ENCODE measurements around the gene KLHDC7B.
"Not testable (repeated sequence)": the region's sequence is repeated elsewhere in the genome, so short reads cannot be mapped to it uniquely, and the experiment has no call there.

KLHDC7B gene

DNA sequence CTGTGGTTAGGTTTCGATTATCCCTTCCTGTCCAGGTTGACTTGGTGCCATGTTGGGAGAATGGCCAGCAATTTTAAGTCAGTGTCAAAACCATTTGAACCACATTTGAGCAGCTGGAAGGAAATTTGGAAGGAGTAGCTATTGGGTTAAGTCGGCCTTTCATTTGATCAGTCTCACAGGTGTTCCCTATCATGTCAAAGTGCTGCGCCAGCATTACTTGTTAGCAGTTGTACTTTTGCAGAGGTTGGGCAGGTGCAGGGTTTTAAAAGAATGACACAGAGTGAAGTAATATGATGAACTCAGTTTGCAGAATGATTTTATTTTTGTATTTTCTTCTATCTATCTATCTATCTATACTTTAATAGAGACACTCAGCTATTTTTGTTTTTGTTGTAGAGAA is 9.5 kb upstream of the KLHDC7B start:
- peaks cover 56% of the 10 kb centered on the region for H3F3A ChIP-seq (ENCODE audit: control insufficient read depth, insufficient read depth)
- no peaks in the 10 kb centered on the region for H3K9me3 ChIP-seq (ENCODE audit: control insufficient read depth, insufficient read depth, low read length)

DNA sequence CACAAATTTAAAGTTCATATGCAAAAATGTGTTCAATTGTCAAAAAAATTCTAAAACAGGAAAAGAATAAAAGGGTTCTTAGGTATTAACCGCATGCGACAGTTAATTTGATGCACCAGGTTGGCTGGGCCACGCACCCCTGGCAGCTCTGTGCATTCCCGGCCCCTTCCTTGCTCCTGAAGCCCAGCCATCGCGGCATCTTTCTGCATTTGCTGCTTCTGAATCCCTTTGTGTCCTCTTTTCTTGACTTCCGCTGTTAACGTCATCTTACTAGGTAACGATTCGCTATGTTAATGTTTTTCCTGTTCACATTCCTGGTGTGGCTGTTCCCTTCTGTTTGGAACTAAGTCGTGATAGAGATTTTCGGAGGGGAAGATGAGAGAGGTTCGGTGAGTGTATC is 7.9 kb upstream of the KLHDC7B start:
- Histone ChIP-seq H3K9me3 (ENCODE audit: control insufficient read depth, insufficient read depth, low read length) (no peaks in the 10 kb centered on the region), H3K27ac (ENCODE audit: low read depth, low read length) (peak overlapping the region; percentile 94), H3K27me3 (ENCODE audit: control insufficient read depth, low read length) (no peaks in the 10 kb centered on the region), H3K79me2 (ENCODE audit: control insufficient read depth, low read length) (no peaks in the 10 kb centered on the region; the same call in 1 of the 2 replicates), H4K20me1 (ENCODE audit: control insufficient read depth, insufficient read depth, low read depth, low read length) (no peaks in the 10 kb centered on the region), H3F3A (ENCODE audit: control insufficient read depth, insufficient read depth) (peaks cover 62% of the 10 kb centered on the region), H3K4me2 (ENCODE audit: low read length) (no peak overlapping the region), H3K4me1 (ENCODE audit: control insufficient read depth, low read length) (peaks cover 99% of the 10 kb centered on the region), H3K9me2 (replicated peaks; ENCODE audit: control insufficient read depth, low read length) (no peaks in the 10 kb centered on the region), H3K4me3 (ENCODE audit: low read length) (no peak overlapping the region), H3K36me3 (ENCODE audit: control insufficient read depth, low read length) (no peaks in the 10 kb centered on the region)
- no peak for TF ChIP-seq EZH2phosphoT487 (IDR thresholded peaks at IDR 0.05; ENCODE audit: borderline replicate concordance, low read length)

More for the DNA sequence above, 9.5 kb upstream of the KLHDC7B start:
- Histone ChIP-seq H3K79me2 (ENCODE audit: control insufficient read depth, low read length) (peaks cover 15% of the 10 kb centered on the region), H3K9me2 (replicated peaks; ENCODE audit: control insufficient read depth, low read length) (no peaks in the 10 kb centered on the region), H4K20me1 (ENCODE audit: control insufficient read depth, insufficient read depth, low read depth, low read length) (no peaks in the 10 kb centered on the region), H3K27me3 (ENCODE audit: control insufficient read depth, low read length) (no peaks in the 10 kb centered on the region), H3K4me2 (ENCODE audit: low read length) (peak overlapping the region; percentile 76), H3K36me3 (ENCODE audit: control insufficient read depth, low read length) (no peaks in the 10 kb centered on the region; the same call in 1 of the 2 replicates), H3K4me3 (ENCODE audit: low read length) (peak overlapping the region; percentile 36; the same call in 1 of the 2 replicates), H3K27ac (ENCODE audit: low read depth, low read length) (peak overlapping the region; percentile 97), H3K4me1 (ENCODE audit: control insufficient read depth, low read length) (peaks cover 93% of the 10 kb centered on the region)
- TF ChIP-seq, protein P1, sequence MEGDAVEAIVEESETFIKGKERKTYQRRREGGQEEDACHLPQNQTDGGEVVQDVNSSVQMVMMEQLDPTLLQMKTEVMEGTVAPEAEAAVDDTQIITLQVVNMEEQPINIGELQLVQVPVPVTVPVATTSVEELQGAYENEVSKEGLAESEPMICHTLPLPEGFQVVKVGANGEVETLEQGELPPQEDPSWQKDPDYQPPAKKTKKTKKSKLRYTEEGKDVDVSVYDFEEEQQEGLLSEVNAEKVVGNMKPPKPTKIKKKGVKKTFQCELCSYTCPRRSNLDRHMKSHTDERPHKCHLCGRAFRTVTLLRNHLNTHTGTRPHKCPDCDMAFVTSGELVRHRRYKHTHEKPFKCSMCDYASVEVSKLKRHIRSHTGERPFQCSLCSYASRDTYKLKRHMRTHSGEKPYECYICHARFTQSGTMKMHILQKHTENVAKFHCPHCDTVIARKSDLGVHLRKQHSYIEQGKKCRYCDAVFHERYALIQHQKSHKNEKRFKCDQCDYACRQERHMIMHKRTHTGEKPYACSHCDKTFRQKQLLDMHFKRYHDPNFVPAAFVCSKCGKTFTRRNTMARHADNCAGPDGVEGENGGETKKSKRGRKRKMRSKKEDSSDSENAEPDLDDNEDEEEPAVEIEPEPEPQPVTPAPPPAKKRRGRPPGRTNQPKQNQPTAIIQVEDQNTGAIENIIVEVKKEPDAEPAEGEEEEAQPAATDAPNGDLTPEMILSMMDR (IDR thresholded peaks at IDR 0.05; ENCODE audit: low read depth, low read length, poor library complexity, severe bottlenecking), result no peak
- TF ChIP-seq EZH2phosphoT487 (IDR thresholded peaks at IDR 0.05; ENCODE audit: borderline replicate concordance, low read length), result no peak

DNA sequence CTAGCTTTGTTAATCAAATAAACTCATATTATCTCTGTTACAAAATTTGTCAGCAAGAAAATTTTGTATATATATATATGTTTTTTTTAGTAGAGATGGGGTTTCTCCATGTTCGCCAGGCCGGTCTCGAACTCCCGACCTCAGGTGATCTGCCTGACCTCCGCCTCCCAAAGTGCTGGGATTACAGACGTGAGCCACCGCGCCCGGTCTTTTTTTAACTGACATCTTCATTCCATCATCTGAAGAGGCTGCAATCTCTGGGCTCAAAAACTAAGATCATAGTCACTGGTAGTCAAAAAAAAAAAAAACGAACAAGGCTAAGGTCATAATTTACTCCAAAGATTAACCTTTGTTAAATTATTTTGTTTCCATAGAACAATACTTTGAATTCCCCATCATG is 5.3 kb upstream of the KLHDC7B start:
- peak overlapping the region; percentile 94 for H3K27ac ChIP-seq (ENCODE audit: low read depth, low read length)
- peak overlapping the region; percentile 50 for H3K4me3 ChIP-seq (ENCODE audit: low read length)
- peaks cover 91% of the 10 kb centered on the region for H3K4me1 ChIP-seq (ENCODE audit: control insufficient read depth, low read length)

DNA sequence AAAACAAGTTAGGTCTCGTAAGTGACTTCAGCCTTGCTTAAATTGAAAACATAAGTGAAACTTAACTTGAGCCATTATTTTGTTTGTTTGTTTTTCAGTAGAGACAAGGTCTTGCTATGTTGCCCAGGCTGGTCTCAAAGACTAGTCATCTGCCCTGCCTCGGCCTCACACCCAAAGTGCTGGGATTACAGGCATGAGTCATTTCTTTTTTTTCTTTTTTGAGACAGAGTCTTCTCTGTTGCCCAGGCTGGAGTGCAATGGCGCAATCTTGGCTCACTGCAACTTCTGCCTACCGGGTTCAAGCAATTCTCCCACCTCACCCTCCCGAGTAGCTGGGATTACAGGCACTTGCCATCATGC is 4.1 kb upstream of the KLHDC7B start:
- not testable (repeated sequence) for H3K9me3 ChIP-seq (ENCODE audit: control insufficient read depth, insufficient read depth, low read length); H3K9me2 ChIP-seq (replicated peaks; ENCODE audit: control insufficient read depth, low read length); H3K27me3 ChIP-seq (ENCODE audit: control insufficient read depth, low read length); H4K20me1 ChIP-seq (ENCODE audit: control insufficient read depth, insufficient read depth, low read depth, low read length); H3K36me3 ChIP-seq (ENCODE audit: control insufficient read depth, low read length); H3K79me2 ChIP-seq (ENCODE audit: control insufficient read depth, low read length)
- Histone ChIP-seq H3K4me1 (ENCODE audit: control insufficient read depth, low read length) (peaks cover 78% of the 10 kb centered on the region), H3F3A (ENCODE audit: control insufficient read depth, insufficient read depth) (peaks cover 37% of the 10 kb centered on the region), H3K4me3 (ENCODE audit: low read length) (peak overlapping the region; percentile 50), H3K4me2 (ENCODE audit: low read length) (peak overlapping the region; percentile 72), H3K27ac (ENCODE audit: low read depth, low read length) (peak overlapping the region; percentile 94)

More for the DNA sequence above, 5.3 kb upstream of the KLHDC7B start:
- Histone ChIP-seq H4K20me1 (ENCODE audit: control insufficient read depth, insufficient read depth, low read depth, low read length) (no peaks in the 10 kb centered on the region), H3K36me3 (ENCODE audit: control insufficient read depth, low read length) (no peaks in the 10 kb centered on the region), H3K9me3 (ENCODE audit: control insufficient read depth, insufficient read depth, low read length) (no peaks in the 10 kb centered on the region), H3F3A (ENCODE audit: control insufficient read depth, insufficient read depth) (peaks cover 50% of the 10 kb centered on the region), H3K27me3 (ENCODE audit: control insufficient read depth, low read length) (no peaks in the 10 kb centered on the region), H3K4me2 (ENCODE audit: low read length) (peak overlapping the region; percentile 72), H3K9me2 (replicated peaks; ENCODE audit: control insufficient read depth, low read length) (no peaks in the 10 kb centered on the region), H3K79me2 (ENCODE audit: control insufficient read depth, low read length) (no peaks in the 10 kb centered on the region)
- no peak for TF ChIP-seq EZH2phosphoT487 (IDR thresholded peaks at IDR 0.05; ENCODE audit: borderline replicate concordance, low read length)
- TF ChIP-seq, protein P1 (IDR thresholded peaks at IDR 0.05; ENCODE audit: low read depth, low read length, poor library complexity, severe bottlenecking), result no peak

All from DOHH2 (cell line).